PC-3 (cell line): Measurements from ENCODE around the gene DTNBP1.

Experiments used
- EZH2phosphoT487 ChIP-seq: fragments of 300-600 bp; sonication (generic); IDR thresholded peaks from 2 replicates; pipeline ENCODE4 v1.6.1; 2018; ENCODE audit warnings: mild to moderate bottlenecking, antibody characterized with exemption, low read length, borderline replicate concordance
- TF ChIP-seq, protein P1 (sequence below): fragments of 300-600 bp; sonication (generic); conservative IDR thresholded peaks from 2 replicates; pipeline ENCODE4 v1.5.1; 2017; ENCODE audit warnings: antibody characterized with exemption, low read depth, mild to moderate bottlenecking, low read length

GRCh38 chr6:15499125-15499524, 163.7 kb downstream of the DTNBP1 start:
- no peak for TF ChIP-seq EZH2phosphoT487
- TF ChIP-seq, protein P1, sequence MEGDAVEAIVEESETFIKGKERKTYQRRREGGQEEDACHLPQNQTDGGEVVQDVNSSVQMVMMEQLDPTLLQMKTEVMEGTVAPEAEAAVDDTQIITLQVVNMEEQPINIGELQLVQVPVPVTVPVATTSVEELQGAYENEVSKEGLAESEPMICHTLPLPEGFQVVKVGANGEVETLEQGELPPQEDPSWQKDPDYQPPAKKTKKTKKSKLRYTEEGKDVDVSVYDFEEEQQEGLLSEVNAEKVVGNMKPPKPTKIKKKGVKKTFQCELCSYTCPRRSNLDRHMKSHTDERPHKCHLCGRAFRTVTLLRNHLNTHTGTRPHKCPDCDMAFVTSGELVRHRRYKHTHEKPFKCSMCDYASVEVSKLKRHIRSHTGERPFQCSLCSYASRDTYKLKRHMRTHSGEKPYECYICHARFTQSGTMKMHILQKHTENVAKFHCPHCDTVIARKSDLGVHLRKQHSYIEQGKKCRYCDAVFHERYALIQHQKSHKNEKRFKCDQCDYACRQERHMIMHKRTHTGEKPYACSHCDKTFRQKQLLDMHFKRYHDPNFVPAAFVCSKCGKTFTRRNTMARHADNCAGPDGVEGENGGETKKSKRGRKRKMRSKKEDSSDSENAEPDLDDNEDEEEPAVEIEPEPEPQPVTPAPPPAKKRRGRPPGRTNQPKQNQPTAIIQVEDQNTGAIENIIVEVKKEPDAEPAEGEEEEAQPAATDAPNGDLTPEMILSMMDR, result no peak
